Natural killer cell (primary cell): ENCODE results near the gene GLI3. TPM values are rescaled to one million over a fixed set of nuclear protein-coding genes. Genes with fewer than 3 reads are reported as not detected.

Source experiments
- ATAC-seq, 3 donors: fragments of 150-1000 bp in 2 of 3; fragments of 200-7000 bp in 1 of 3; cut with Tn5 transposase; 1 replicate in 1 of 3; 2 replicates in 2 of 3; pipeline ENCODE4 v1.10.0; 2021; ENCODE audit warnings: mild to moderate bottlenecking in 2 of 3, moderate library complexity in 2 of 3
- DNase-seq, 2 donors: peaks; one replicate each; pipeline versions ENCODE4 v3.0.0 to v3.0.0-alpha.2; 2013 to 2021; ENCODE audit warnings: mixed read lengths in 1 of 2
- H3K27ac ChIP-seq: one replicate; pipeline ENCODE4 v1.5.1; 2013; ENCODE audit warnings: mild to moderate bottlenecking, low read length
- H3K27me3 ChIP-seq: one replicate; pipeline ENCODE4 v1.6.1; 2013; ENCODE audit warnings: low read length; ENCODE audit not compliant: control insufficient read depth, insufficient read depth
- H3K36me3 ChIP-seq: one replicate; pipeline ENCODE4 v1.6.1; 2013; ENCODE audit warnings: low read length; ENCODE audit not compliant: control insufficient read depth, insufficient read depth
- H3K4me1 ChIP-seq: one replicate; pipeline ENCODE4 v1.6.1; 2013; ENCODE audit warnings: low read length; ENCODE audit not compliant: control insufficient read depth, insufficient read depth
- H3K4me3 ChIP-seq: one replicate; pipeline ENCODE4 v1.5.1; 2013; ENCODE audit warnings: low read length
- H3K9me3 ChIP-seq: one replicate; pipeline ENCODE4 v1.6.1; 2013; ENCODE audit warnings: low read length; ENCODE audit not compliant: control insufficient read depth, insufficient read depth
- H3K27ac Mint-ChIP-seq, 2 donors: one replicate each; pipeline ENCODE4 v1.8.0; 2022; ENCODE audit warnings: mild to moderate bottlenecking in 2 of 2, mixed read lengths in 2 of 2, moderate library complexity in 1 of 2
- H3K27me3 Mint-ChIP-seq, 2 donors: one replicate each; pipeline ENCODE4 v1.8.0; 2022; ENCODE audit warnings: low read depth in 2 of 2, mixed read lengths in 2 of 2
- H3K36me3 Mint-ChIP-seq: one replicate; pipeline ENCODE4 v1.8.0; 2022; ENCODE audit warnings: mixed read lengths
- H3K4me1 Mint-ChIP-seq, 2 donors: one replicate each; pipeline ENCODE4 v1.8.0; 2022; ENCODE audit warnings: mixed read lengths in 2 of 2
- H3K4me3 Mint-ChIP-seq: one replicate; pipeline ENCODE4 v1.8.0; 2022; ENCODE audit warnings: mild to moderate bottlenecking, moderate library complexity, mixed read lengths
- H3K9me3 Mint-ChIP-seq, 2 donors: one replicate each; pipeline ENCODE4 v1.8.0; 2022; ENCODE audit warnings: mixed read lengths in 2 of 2
- CTCF ChIP-seq: fragments of 200-600 bp; IDR thresholded peaks from one replicate; pipeline ENCODE4 v1.8.0; 2022; ENCODE audit warnings: antibody characterized with exemption
- WGBS: methylation state at CpG from one replicate; pipeline ENCODE4 v1.1.7; 2013; ENCODE audit warnings: missing lambda C conversion rate; ENCODE audit not compliant: insufficient coverage; 5-methylcytosine and 5-hydroxymethylcytosine counted together
- intact Hi-C: fragments of 100-400 bp; cut with micrococcal nuclease; formaldehyde crosslinking; loops from one replicate; pipeline ENCODE4 v1.14.2; 2022
- total RNA-seq, 4 donors: library from RNA; stranded (reverse); fragments of 120-200 nt in 1 of 4; gene quantifications; one replicate each; pipeline versions ENCODE4 v1.2.3 to v1.2.4, GENCODE V29; 2013 to 2022

The GLI3 gene
- total RNA-seq, 3 donors from 2014 or later (not counting 1 experiment from before 2014, with no cell fraction given): 2.9 to 4.7 (median 3.1) TPM

GRCh38 chr7:42218248-42218647, 18.8 kb downstream of the GLI3 start:
- Mint-ChIP-seq H3K4me3 (no peak overlapping the region), H3K27ac (no peak overlapping the region), H3K36me3 (no peaks in the 10 kb centered on the region), H3K4me1 (no peaks in the 10 kb centered on the region), H3K9me3 (no peaks in the 10 kb centered on the region), H3K27me3 (peaks cover 7 to 8% of the 10 kb centered on the region in 2 donors)
- no peaks in the 10 kb centered on the region for H3K36me3 ChIP-seq
- H3K4me3 ChIP-seq: no peak overlapping the region
- H3K9me3 ChIP-seq: no peaks in the 10 kb centered on the region
- no peak for DNase-seq
- no peaks in the 10 kb centered on the region for H3K27me3 ChIP-seq
- no peaks in the 10 kb centered on the region for H3K4me1 ChIP-seq
- TF ChIP-seq CTCF: no peak
- no peak for ATAC-seq
- no peak overlapping the region for H3K27ac ChIP-seq
- intact Hi-C loops: no loop called here
- WGBS: 94% methylated on average over 2 of the region's 2 CpGs

- no peak overlapping the region for H3K27ac ChIP-seq
- no peaks in the 10 kb centered on the region for H3K9me3 ChIP-seq
- Mint-ChIP-seq H3K4me3 (no peak overlapping the region), H3K4me1 (no peaks in the 10 kb centered on the region), H3K9me3 (no peaks in the 10 kb centered on the region), H3K36me3 (no peaks in the 10 kb centered on the region), H3K27me3 (peaks cover 8 to 9% of the 10 kb centered on the region in 2 donors), H3K27ac (no peak overlapping the region)
- no peaks in the 10 kb centered on the region for H3K4me1 ChIP-seq
- TF ChIP-seq CTCF: no peak
- no peak for ATAC-seq
- intact Hi-C loops: no loop called here
- no peak overlapping the region for H3K4me3 ChIP-seq
- no peaks in the 10 kb centered on the region for H3K27me3 ChIP-seq
- DNase-seq: no peak
- 92% methylated on average over 5 of the region's 5 CpGs for WGBS
- H3K36me3 ChIP-seq: no peaks in the 10 kb centered on the region
These were observed 19.5 kb downstream of the GLI3 start for GRCh38 chr7:42217548-42217947.

- DNase-seq: no peak
- Mint-ChIP-seq H3K4me1 (no peaks in the 10 kb centered on the region), H3K27me3 (peaks cover 8 to 13% of the 10 kb centered on the region in 2 donors), H3K27ac (no peak overlapping the region), H3K4me3 (no peak overlapping the region), H3K36me3 (no peaks in the 10 kb centered on the region), H3K9me3 (no peaks in the 10 kb centered on the region)
- ATAC-seq: no peak
- intact Hi-C loops: no loop called here
- no peak overlapping the region for H3K4me3 ChIP-seq
- no peaks in the 10 kb centered on the region for H3K36me3 ChIP-seq
- H3K27me3 ChIP-seq: no peaks in the 10 kb centered on the region
- 96% methylated on average over 5 of the region's 6 CpGs for WGBS
- no peaks in the 10 kb centered on the region for H3K4me1 ChIP-seq
- no peak for TF ChIP-seq CTCF
- no peak overlapping the region for H3K27ac ChIP-seq
- no peaks in the 10 kb centered on the region for H3K9me3 ChIP-seq
These were observed 20.0 kb downstream of the GLI3 start for GRCh38 chr7:42217053-42217452.

GRCh38 chr7:42214060-42214679, 22.8 kb downstream of the GLI3 start:
- H3K27me3 ChIP-seq: no peaks in the 10 kb centered on the region
- H3K36me3 ChIP-seq: no peaks in the 10 kb centered on the region
- H3K4me3 Mint-ChIP-seq: no peak overlapping the region
- DNase-seq (no peak), ATAC-seq (no peak)
- H3K27ac Mint-ChIP-seq: no peak overlapping the region
- 89% methylated on average over 6 of the region's 8 CpGs for WGBS
- H3K27me3 Mint-ChIP-seq: peaks cover 8 to 13% of the 10 kb centered on the region in 2 donors
- H3K27ac ChIP-seq: no peak overlapping the region
- no peak for TF ChIP-seq CTCF
- H3K4me1 Mint-ChIP-seq: no peaks in the 10 kb centered on the region
- H3K4me3 ChIP-seq: no peak overlapping the region
- intact Hi-C loops: no loop called here
- H3K9me3 ChIP-seq: no peaks in the 10 kb centered on the region
- no peaks in the 10 kb centered on the region for H3K36me3 Mint-ChIP-seq
- H3K9me3 Mint-ChIP-seq: no peaks in the 10 kb centered on the region
- no peaks in the 10 kb centered on the region for H3K4me1 ChIP-seq
